Stimulated activated CD4-positive, alpha-beta T cell treated with anti-CD3 and anti-CD28 coated beads, Interleukin-2, amount 100 ng/mL, for 24 hours (primary cell): ENCODE results near the gene KRT35.

Experiments used
- DNase-seq, 2 donors: peaks; one replicate each; pipeline ENCODE4 v3.0.0-alpha.2; 2020

KRT35 gene

GRCh38 chr17:41481036-41481435, at the start of gene KRT35:
Gene KRT35 (minus strand): TSS chr17:41481151. CDS start chr17:41481097, 54 bp downstream.
- DNase-seq: no peak

- DNase-seq: no peak
Observed at GRCh38 chr17:41530062-41531048, 49.4 kb upstream of the KRT35 start.

GRCh38 chr17:41529491-41529915, 48.6 kb upstream of the KRT35 start:
- no peak for DNase-seq

- DNase-seq: no peak
Observed at GRCh38 chr17:41528959-41529353, 48.0 kb upstream of the KRT35 start.

- peak in 1 of 2 donors; percentile 13 for DNase-seq
Observed at GRCh38 chr17:41527063-41528023, 46.4 kb upstream of the KRT35 start.

GRCh38 chr17:41524261-41524660, 43.3 kb upstream of the KRT35 start:
- no peak for DNase-seq

GRCh38 chr17:41523787-41524186, 42.8 kb upstream of the KRT35 start:
- DNase-seq: no peak

- no peak for DNase-seq
Observed at GRCh38 chr17:41523225-41523593, 42.3 kb upstream of the KRT35 start.

- DNase-seq: no peak
Observed at GRCh38 chr17:41522301-41523224, 41.6 kb upstream of the KRT35 start.

- no peak for DNase-seq
Observed at GRCh38 chr17:41521574-41522261, 40.8 kb upstream of the KRT35 start.

GRCh38 chr17:41520821-41521521, 40.0 kb upstream of the KRT35 start:
- no peak for DNase-seq

- no peak for DNase-seq
Observed at GRCh38 chr17:41519501-41520224, 38.7 kb upstream of the KRT35 start.

- no peak for DNase-seq
Observed at GRCh38 chr17:41518789-41519449, 38.0 kb upstream of the KRT35 start, which contains the start of gene KRT15. Gene KRT15 (minus strand): TSS chr17:41518890. CDS start chr17:41518827, 63 bp downstream.

- no peak for DNase-seq
Observed at GRCh38 chr17:41518031-41518430, 37.1 kb upstream of the KRT35 start.

- DNase-seq: no peak
Observed at GRCh38 chr17:41516830-41517283, 35.9 kb upstream of the KRT35 start.

GRCh38 chr17:41516147-41516829, 35.3 kb upstream of the KRT35 start:
- DNase-seq: no peak

GRCh38 chr17:41513168-41513547, 32.2 kb upstream of the KRT35 start:
- DNase-seq: no peak

- no peak for DNase-seq
Observed at GRCh38 chr17:41512546-41513167, 31.7 kb upstream of the KRT35 start.
